HG03196 (cell line): Measurements from ENCODE around the gene FAM200C.

Experiments
- ATAC-seq: cut with Tn5 transposase; IDR thresholded peaks from one replicate; pipeline ENCODE4 v1.9.1; 2021; ENCODE audit not compliant: unreplicated experiment

The FAM200C gene

DNA sequence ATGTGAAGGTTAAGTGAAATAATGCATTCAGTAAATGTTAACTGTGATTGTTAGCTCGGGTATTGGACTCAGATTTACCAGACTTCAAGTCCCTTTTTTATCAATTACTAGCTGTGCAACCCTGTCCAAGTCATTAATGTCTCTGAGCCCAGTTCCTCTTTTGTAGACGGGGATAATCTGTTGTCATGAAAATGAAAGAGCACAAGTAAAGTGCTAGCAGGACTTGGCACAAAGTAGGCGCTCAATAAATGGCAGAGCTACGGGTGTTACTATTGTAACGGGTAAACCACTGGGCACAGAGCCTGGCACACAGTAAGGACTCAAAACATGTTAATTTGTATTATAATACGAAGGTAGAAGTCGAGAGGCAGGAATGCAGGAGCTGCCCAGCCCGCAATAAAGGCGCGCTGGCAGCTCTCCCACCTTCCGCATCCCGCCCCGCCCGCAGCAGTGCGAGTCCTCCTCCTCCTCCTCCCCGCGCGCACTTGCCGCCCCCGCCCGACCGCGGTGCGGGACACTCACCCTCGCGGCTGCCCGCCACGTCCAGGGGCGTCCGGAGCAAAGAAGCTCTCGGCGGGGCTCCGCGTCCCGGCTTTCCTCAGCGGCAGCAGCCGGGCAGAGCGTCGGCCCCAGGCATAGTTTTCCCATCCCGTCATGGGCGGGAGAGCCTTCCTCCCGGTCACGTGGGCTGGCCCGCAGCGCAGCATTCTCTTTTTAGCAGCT is 29.7 kb downstream of the FAM200C start, which contains the start of gene C1QTNF2:
Gene C1QTNF2, minus strand, starts transcription at position 637 of the 723 bp plus-strand sequence. CDS start 15,615 bp downstream, outside the sequence.
- no peak for ATAC-seq

DNA sequence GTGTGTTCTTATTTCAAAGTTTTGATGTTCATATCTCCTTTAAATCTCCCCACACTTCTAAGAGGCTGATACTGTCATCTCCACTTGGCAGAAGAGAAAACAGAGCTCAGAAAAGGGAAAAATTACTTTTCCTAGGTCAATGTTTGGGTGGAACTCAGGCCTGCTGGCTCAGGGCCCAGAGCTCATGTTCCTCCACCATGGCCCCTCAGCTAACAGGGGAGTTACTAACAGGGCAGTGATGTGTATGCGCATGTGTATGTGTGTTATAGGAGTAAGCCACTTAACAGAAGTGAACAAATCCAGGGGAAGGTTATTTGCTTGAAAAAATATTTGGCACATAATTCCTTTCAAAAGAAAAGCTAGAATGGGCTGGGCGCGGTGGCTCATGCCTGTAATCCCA is 32.0 kb downstream of the FAM200C start:
- ATAC-seq, result no peak

DNA sequence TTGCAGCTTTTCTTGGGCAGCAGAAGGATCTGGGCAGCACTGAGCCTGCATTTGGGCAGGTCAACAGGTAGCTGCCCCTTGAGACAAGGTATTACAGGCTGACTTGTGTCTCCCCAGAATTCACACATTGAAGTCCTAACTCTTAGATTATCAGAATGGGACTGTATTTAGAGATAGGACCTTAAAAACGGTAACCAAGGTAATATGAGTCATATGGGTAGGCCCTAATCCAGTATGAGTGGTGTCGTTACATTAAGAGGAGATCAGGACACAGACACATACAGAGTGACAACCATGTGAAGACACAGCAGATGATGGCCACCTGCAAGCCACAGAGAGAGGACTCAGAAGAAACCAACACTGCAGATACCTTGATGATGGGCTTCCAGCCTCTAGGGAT is 32.6 kb downstream of the FAM200C start:
- no peak for ATAC-seq

DNA sequence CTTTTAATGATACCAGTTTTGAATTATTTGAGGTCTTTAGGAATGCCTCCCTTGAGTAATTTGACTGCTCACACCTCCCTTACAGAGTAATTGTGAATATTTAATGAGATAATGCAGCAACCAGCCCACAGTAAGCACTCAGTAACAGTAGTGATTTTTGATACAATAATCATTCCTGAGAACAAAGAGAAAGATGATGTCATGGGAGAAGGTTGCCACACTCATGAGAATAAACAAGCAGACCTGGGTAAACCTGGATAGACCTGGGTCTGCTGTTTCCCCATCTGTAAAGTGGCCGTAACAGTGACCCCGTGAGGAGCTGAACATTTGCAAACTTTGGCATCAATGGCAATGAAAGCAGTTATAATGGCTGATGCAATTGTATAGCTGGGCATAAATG is 33.6 kb downstream of the FAM200C start:
- no peak for ATAC-seq

DNA sequence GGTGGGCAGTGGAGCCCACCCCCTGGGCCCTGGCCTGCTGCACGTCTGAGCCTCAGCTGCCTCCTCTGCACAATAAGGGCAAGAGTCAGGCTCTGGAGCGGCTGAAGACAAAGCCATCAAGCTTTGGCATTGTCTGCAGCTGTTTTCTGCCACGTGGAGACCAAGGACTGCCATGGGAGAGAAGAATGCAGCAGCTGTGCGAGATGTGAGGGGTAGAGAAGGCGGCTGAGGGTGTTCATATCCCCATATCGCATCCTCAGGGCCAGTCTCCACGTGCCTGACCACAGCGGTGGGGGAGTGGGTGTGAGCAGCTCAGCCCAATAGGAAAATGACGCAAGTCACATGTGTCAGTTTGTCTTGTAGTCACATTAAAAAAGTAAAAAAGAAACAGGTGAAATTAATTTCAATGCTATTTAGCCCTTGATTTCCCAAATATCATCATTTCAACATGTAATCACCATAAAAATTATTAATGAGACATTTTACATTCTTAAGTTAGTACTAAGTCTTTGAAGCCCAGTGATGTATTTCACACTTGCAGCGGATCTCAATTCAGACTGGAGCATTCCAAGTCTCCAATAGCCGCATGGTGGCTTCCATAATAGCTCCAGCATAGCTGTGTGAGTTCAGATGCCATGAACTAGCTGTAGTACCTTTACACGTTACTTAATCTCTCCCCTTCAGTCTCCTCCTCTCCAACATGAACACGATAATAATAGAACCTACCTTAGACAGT is 36.0 kb downstream of the FAM200C start:
- ATAC-seq, result no peak

DNA sequence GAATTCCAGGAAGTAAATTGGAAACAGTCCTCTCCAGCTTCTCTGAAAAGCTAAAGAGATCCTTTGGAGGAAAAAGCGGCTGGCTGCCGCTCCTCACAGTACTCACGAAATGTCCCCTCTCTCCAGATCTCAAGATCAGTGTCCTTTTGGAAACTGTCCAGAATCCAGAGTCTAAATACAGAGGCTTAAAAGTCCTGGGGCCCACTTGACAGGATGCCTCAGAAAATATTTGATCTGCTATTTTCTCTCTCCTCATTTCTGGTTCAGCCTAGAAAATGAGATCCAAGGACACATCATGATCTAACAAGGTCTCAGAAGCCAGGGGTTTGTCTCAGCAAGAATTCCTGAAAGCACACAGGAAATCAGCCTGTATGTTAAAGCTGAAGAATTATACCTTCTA is 36.6 kb downstream of the FAM200C start:
- no peak for ATAC-seq

DNA sequence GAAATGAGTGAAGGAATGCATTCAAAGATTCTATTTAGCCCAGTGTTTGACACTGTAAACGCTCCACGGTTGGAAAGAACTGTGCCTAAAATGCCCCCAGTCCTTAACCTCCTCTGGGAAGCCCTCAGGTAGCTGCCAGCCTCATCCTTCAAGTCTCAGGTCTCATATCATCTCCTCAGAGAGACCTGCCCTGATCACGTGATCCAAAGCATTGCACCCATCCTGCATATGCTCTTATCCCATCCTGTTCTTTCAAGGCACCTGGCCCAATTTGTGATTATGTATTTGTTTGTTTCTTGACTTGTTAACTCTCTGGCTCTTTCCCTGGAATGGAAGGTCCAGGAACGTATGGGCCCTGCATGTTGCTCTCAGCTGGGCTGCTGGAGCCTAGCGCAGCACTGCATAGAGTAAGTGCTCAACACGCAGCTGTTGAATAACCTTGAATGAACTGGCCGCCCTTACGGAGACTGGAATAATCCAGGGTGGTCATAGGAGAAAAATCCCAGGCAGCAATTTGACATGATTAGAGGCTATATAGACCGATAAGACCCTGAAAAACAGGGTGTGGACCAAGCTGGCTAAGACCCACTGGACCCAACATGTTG is 38.1 kb downstream of the FAM200C start:
- no peak for ATAC-seq

DNA sequence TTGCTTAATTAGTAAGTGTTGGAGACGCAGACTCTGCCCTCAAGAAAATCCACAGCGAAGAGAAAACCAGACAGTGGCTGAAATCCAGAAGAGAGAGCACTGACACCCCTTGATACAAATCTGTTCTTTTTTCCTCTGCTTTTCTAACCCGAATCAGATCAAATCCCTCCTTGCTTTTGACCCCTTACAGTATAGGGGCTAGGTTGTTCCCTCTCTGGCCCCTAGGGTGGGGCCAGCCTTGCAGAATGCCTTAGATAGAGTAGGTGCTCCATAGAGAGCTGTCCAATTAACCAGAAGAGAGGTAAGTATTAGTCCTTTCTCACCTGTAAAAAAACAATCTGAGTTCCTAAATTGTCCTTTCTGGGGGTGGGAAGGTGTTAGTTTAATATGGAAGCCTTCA is 39.5 kb downstream of the FAM200C start:
- no peak for ATAC-seq

DNA sequence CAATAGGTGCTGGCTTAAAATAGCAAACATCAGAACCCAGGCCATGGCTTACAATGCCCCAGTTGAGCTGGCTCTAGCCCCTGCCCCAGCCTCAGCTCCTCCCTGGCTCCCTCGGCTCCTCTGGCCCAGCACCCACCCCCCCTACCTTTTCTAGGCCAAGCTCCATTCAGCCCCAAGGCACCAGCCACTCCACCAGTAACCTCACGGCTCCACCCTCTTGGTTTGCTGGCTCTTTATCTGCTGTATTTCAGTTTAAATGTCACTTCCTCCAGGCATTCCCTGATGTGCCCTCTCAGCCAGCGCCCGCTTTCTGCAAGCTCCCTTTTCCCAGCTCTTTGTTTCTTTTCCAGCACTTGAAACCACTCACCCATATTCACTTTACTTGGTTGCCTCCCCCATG is 40.0 kb downstream of the FAM200C start:
- no peak for ATAC-seq

DNA sequence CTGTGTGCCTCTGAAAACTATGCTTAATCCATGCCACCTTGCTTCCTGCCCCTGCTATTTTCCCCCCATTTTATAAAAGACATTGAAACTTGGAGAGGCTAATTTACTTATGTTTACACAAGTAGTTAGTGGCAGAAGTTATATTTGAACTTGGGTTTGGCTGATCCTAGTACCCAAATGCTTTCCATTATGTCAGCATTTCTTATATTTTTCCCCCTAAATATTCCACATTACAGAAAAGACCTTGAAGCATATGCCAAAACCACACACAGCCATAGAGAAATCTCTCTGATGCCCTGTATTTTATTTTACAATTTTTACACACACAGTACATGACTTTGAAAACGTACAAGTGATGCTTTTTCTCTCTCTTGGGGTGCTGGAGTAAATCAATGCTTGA is 40.6 kb downstream of the FAM200C start:
- ATAC-seq, result no peak

DNA sequence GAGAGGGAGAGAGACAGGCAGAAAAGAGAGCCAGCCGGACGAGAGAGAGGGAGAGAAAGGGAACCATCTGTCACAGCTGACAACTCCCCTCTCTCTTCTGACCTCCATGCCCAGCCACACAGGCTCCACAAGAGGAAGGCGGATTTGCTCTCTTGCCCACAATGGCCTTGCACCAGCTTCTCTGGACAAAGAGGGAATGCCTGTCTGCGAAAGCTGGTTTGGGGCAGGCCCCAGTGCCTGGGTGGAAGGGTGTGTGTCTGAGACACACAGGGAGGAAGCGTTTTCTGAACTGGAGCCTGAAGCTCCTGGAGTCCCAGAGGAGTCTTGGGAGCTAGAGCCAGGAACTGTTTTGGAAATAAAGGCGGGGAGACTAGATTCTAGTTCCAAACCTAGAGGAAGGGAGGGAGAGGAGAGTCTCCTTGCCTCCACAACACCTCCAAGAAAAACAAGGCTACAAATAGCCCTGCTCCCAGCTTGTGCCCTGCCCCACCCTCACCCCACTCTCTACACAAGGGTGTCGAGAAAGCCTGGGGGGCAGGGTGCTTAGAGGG is 41.9 kb downstream of the FAM200C start:
- no peak for ATAC-seq

DNA sequence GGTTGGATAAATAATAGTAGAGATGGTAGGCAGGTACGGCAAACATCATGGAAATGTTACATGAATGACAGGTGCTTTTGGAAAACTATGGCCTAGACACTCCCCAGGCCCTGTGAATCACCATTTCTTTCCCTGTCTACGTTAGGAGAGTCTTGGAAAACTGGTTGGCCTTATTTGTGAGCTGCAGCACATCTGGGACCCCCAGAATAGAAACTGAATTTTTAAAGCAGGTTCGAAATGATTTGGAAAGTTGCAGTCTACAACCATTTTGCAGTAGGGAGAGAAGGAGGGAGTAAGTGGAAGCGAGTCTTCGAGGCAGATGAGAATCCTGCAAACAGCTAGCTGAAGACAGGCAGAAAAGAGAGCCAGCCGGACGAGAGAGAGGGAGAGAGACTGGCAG is 42.5 kb downstream of the FAM200C start:
- ATAC-seq, result no peak

DNA sequence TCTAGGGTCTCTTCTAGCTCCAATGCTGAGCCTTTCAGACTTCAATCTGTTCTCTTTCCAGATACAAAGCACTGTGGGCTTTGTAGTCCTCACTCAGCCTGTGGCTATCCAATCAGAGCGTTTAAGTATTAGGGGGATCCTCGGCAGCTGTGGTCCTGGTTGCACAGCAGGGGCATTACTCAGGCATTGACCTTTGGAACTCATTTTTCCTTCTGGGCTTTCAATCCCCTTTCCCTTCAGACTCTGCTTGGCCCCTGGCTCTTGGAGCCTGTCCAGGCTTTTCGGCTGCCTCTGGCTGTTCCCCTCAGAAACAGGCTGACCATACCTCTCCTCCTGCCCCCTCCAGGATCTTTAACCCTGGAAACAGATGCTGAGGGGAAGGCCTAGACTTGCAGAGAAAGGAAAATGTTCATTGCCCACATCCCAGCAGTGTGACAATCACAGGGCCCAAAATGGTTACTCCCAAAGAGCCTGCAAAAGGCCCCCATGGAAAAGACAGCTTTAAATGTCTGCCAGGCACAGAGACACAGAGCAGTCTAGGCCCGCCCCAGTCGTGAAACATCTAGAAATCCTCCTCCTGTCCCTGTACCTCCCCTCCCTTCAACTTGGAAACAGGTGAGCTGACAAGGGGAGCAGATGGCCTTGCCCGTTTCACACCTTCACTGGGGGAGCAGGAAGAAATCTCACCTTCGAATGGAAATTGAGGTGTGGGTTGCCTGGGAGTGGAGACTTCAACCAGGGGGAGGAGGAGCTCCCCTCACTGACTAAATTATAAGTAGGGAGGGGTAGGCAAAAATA is 43.1 kb downstream of the FAM200C start:
- no peak for ATAC-seq

DNA sequence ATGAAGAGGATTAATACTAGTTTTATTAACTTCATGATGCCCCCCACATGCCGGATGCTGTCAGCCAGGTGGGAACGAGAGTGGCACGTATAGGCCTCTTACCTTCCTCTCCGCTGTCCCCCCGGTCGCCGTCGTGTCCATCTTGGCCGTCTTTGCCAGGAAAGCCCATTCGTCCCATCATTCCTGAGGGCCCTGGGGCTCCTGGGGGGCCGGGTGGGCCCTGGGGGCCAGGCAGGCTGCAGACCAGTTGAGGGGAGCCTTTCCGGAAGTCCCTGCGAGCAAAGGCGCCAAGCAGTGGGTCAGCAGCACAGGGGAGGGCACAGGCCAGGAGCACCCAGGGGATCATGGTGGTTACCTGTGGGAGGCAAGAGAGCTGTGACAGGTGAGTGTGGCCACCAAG is 45.2 kb downstream of the FAM200C start:
- ATAC-seq, result no peak

DNA sequence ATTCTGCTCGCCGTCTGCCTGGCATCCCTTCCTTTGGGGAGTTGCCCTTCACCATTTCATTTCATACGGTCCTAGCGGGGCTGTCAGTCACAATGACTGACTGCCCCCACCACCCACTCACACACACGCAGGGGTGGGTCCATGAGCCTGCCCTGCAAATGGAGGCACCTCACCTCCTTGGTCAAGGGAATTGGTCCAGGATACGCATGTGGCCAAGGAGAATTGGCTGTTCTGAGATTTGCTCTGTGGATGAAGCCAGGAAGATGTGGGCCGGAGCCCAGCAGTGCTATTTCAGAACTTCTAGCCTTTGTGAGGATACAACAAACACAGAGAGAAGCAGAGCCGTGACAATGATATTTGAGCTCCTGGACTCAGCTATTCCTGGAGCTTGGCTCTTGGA is 46.5 kb downstream of the FAM200C start:
- ATAC-seq, result no peak

DNA sequence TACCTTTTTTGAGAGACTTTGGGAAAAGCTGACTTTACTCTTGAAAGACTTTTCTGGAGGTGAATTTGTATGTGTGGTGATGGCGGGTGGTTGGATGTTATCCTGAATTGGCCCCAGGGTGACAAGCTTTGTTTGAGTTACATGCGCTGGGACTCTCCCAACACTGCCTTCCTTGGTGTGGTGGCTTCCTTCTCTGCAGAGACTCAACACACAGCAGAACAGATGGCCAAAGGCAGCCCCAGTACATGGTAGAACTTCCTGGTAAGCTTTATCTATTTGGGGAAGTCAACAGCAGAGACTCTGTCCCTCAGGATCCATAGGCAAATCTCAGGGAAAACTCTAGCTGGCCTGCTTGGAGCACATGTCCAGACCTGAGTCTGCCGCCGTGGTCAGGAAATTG is 47.5 kb downstream of the FAM200C start:
- ATAC-seq, result no peak

DNA sequence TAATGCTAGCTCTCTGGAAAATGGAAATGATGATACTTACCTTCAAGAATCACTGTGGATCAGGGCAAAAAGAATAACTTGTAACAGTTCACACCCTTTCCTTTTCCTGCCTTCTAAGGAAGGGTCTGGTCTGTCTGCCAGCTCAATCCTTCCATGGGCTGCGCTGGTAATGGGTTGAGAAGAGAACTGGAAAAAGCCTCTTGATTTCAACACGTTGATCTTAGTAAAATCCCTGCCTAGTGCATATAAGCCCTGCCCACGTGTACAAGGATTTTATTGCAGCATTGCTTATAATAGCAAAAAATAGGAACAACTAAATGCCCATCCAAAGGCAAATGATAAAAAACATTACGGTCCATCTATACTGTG is 49.9 kb downstream of the FAM200C start:
- ATAC-seq, result no peak

DNA sequence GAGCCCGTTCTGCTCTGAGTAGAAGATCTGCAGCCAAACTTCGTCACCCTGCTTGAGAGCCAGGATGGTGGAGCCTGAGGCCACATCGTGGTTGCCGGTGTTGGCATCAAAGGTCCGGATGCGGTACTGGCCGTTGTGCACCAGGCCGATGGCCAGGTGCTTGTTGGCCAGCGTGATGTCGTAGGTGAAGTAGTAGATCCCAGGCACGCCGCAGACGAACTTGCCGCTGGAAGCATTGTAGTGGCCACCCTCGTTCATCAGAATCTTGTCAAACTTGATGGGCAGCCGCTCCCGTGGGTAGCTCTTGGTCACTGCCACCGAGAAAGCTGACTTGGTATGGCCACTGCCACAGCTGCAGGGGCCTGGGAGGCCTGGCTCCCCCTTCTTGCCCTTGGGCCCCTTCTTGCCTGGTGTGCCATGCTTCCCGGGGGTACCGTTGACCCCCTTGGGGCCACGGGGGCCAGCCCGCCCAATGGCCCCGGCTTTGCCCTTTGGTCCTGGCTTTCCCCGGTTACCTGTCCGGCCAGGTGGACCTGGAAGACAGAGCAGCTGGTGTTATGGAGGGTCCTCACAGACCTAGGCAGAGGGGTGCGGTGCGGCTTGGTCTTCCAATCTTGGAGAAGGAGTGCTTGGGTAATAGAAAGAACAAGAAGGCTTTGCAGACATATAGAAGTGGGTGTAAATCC is 50.5 kb downstream of the FAM200C start:
- no peak for ATAC-seq

DNA sequence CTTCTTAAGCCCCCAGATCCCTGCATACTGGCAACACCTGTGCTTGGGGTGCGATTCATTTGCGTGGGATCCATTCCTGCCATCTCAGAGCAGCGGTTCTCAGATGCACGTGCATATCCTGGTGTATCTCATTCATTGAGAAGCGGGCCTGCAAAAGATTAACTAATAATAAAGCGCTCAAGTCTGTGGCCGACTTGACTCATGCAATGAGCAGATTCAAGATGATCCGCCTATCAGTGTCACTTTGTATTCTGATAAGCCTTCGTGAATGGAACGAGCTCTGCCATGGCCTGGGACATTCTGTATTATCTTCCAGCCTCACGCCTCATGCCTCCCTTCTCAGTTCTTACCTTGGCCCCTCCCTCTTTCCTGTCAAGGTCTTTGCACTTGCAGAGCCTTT is 51.8 kb downstream of the FAM200C start:
- no peak for ATAC-seq

DNA sequence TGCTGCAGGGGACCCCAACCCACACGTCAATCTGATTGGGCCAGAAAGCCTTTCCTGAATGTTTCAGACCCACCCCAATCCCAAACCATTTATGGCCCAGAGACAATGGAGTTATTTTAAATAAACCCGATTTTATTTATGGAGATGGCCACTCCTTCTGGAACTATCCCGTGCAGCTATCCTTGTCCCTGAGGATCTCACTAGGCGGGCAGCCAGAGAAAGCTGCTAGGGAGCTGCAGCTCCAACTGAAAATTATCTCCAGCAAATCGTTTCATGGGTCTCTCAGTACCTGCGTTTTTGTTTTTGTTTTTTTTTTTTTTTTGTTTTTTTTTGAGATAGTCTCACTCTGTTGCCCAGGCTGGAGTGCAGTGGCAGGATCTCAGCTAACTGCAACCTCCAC is 52.4 kb downstream of the FAM200C start:
- no peak for ATAC-seq
